ENCODE results near the gene PRPF6.

GRCh38 chr20:63951398-63952209 lies 29.3 kb upstream of the PRPF6 start:
- no peak for TF ChIP-seq CTCF (IDR thresholded peaks at IDR 0.05)
- no peak for TF ChIP-seq POLR2A (IDR thresholded peaks at IDR 0.05)

All from body of pancreas (tissue), 4 donors.